SK-N-SH (cell line): ENCODE data around the gene ACSL3.

Experiments
- CTCF ChIP-seq: fragments of 200-600 bp; sonication (generic); IDR thresholded peaks from 2 replicates; pipeline ENCODE4 v1.6.1; 2017; ENCODE audit warnings: antibody characterized with exemption, mild to moderate bottlenecking, moderate library complexity
- EP300 ChIP-seq, 2 experiments: IDR thresholded peaks; 2 replicates each; pipeline versions ENCODE4 v1.4.0 to v1.6.1; 2012; ENCODE audit warnings: borderline replicate concordance in 1 of 2, low read depth in 1 of 2, low read length in 1 of 2
- FOXM1 ChIP-seq: IDR thresholded peaks from 2 replicates; pipeline ENCODE4 v1.4.0; 2012; ENCODE audit warnings: low read depth, mild to moderate bottlenecking
- GABPA ChIP-seq: IDR thresholded peaks from 2 replicates; pipeline ENCODE4 v1.4.0; 2012; ENCODE audit warnings: low read depth, mild to moderate bottlenecking
- POLR2AphosphoS5 ChIP-seq: IDR thresholded peaks from 2 replicates; pipeline ENCODE4 v1.6.1; 2012; ENCODE audit warnings: low read depth, low read length
- SIN3A ChIP-seq: IDR thresholded peaks from 2 replicates; pipeline ENCODE4 v1.6.1; 2012; ENCODE audit warnings: low read depth, mild to moderate bottlenecking, low read length, moderate library complexity, borderline replicate concordance
- TAF1 ChIP-seq: IDR thresholded peaks from 2 replicates; pipeline ENCODE4 v1.6.1; 2012; ENCODE audit warnings: low read depth, mild to moderate bottlenecking, low read length, moderate library complexity, borderline replicate concordance

- TF ChIP-seq POLR2AphosphoS5 (no peak), CTCF (no peak), EP300 (IDR thresholded peaks at IDR 0.05; ENCODE audit: borderline replicate concordance in 1 of 2, low read depth in 1 of 2, low read length in 1 of 2) (no peak), TAF1 (no peak), GABPA (no peak), SIN3A (no peak), FOXM1 (no peak)
Measured at GRCh38 chr2:222835823-222836151, 25.0 kb upstream of the ACSL3 start.
